Middle frontal gyrus (tissue), 1 donor: ENCODE data around the gene ST8SIA4.

ENCODE experiments used
- DNase-seq: peaks from one replicate; pipeline ENCODE4 v3.0.0-alpha.2; 2015; ENCODE audit warnings: low spot score; ENCODE audit errors: extremely low spot score

The ST8SIA4 gene

DNA sequence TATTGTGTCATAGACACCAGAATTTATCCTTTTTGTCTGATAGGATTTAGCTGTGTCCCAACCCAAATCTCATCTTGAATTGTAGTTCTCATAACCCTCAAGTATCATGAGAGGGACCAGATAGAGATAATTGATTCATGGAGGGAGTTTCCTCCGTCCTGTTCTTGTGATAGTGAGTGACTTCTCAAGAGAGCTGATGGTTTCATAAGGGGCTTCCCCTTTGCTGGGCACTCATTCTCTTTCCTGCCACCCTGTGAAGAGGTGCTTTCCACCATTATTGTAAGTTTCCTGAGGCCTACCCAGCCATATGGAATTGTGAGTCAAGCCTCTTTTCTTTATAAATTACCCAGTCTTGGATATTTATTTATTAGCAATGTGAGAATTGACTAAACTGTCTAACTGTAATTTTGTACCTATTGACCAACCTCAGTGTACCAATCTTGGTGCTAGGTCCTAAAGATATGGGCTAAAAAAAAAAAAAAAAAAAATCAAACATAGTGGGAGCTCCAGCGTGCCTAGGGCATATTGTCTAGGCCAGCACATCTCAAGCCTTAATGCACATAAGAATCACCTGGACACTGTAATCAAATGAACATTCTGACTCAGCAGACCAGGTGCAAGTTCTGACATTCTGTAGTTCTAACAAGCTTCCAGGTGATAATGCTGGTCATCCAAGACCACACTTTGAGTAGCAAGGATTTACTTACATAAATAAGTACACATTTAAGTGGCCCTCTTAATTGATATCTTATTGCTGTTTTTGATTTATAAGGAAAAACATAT lies 30.5 kb downstream of the ST8SIA4 start:
- DNase-seq, result no peak

DNA sequence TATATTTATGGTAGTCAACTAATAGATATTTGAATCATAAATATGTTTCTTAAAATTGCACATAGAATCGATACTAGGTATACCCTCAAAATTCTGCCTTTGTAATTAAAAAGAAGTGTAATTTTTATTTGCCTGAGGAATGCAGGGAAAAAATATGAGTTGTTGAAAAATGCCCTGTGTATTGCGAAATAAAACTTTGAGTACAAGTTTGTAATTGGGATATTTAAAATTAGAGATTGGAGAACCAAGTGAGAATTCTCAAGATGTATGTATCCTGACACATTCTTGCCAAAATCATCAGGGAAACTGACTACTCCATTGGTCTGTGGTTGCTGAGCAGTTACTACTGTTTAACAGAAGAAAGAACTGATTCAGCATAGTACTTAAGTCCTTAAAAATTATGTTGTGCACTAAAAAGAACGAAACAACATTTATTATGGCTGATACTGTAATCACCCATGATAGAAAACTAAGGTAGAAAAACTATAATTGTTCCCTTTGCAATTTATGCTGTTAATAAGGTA lies 36.0 kb downstream of the ST8SIA4 start:
- no peak for DNase-seq

DNA sequence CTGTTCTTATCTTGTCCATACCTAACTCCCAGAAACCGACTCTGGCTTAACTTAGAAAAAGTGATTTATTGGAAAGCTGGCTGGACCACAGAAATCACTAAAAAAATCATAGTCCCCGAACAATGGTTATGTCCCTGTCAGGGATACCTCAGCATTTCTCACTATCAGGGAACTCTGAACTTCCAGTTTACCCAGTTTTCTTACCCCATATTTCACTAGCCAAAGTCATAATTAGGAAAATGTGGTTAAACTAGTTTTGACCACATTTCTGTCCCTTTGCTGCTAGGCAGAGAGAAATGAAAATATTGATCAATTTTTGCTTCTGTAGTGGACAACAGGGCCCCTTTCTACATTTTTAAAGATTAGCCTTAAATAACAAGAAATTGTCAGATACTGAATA lies 38.2 kb downstream of the ST8SIA4 start:
- no peak for DNase-seq

DNA sequence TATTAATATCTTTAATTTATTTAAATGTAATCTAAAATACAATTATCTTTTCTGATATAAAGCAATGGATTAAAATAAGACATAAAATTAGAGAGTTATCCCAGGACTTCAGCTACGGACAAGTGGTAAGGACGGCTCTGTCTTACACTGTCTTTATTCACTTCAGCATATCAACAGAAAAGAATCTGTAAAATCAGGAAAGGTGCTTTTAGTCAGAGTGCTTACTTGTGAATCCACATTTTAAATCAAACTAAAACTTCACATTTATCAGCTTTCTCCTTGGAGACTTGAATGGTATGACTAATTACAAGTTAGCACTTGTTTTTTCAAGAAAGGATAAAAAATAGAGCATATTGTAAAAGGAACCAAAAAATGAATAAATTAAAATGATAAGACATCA lies 39.3 kb downstream of the ST8SIA4 start:
- DNase-seq, result no peak

DNA sequence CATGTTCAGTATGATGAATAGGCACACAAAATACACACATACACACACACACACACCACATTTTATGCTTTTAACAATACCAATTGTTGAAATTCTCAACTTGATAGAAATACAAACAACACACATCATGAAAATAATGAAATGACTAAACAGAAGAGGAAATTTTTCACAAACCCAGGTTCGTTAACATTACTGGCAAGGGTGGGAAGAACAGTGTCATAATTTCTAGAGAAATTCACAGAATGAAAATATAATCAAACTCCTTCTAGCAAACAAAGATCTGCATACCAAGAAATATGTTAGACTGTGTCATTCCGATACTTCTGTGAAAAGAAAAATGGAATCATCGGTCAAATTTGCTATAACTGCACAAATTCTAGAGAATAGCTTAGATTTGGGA lies 41.9 kb downstream of the ST8SIA4 start:
- DNase-seq, result no peak

DNA sequence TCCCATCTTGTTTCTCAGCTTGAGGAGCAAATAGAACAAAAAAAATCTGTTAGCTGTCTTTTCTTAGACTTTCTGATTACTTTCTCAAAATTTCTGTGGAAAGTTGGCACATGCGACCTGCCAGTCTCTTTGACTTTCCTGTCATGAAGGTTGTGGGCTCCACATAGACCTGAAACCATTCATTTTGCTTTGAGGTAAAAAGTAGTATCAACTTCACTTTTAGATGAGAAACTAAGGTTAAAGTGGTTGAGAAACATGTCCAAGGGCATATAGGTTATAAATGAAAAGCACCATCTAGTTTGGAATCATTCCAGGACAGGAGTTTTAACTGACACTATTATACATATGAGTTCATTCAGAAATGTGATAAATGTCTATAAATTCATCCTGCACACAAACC lies 42.7 kb downstream of the ST8SIA4 start:
- no peak for DNase-seq

DNA sequence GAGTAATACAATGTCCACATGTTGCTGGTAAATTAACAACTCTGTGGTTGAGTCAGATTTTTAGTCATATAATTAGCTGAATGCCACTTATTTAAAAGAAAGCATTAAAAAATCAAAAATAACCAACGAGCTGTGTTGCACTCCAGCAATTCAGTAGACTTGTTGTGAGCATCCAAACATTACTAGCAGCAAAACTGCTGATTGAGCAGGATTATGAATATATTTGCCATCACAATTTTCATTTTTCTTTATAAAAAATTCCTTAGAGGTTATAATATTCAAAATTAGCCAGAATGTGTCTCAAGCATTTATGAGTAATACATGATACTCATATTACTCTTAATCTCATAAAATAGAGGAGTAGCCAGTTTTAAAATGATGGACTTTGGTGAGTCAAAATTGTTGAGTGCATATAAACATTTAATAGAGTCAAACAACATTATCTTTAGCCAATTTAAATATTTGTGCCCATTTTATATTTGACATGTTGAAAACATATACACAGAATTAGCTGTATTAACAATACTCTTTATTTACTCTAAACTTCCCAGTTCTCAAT lies 44.0 kb downstream of the ST8SIA4 start:
- no peak for DNase-seq

DNA sequence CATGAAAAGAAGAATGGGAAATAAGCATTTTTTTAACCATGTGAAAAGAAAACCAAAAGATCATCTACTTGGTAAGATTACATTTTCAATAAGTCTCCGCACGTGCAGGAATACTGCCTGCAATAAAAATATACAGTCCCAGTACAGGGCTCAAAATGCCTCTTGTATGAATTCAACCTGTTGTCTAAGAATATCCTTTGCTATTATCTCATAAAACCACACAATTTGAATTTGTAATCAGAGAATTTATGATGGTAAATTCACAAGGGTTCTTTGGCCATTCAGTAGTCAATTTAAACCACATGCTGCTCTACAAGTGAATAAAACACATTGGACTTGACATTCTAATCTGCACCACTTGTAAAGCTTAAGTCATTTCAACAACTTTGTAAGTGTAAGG lies 46.6 kb downstream of the ST8SIA4 start:
- DNase-seq, result no peak

DNA sequence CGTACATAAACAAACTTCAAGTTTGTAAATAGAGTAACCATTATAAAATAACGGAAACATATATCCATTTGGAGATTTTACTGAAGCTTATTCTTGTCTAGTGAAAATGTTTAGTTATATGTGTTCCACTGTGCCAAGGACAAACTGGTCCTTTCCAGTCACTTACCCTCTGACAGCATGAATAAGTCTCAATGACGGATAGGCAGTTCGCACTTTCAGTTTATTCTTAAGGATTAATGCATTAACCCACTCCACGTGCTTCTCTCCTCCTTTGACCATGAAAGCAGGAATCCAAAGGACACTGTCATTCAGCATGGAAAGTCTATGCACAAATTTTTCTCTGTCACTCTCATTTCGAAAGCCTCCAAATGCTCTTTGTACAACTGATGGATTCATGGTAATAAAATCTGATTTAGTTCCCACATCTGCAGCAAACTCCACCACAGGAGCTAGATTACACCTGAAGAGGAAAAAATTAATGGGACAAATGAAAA lies 47.1 kb downstream of the ST8SIA4 start:
- DNase-seq, result no peak

DNA sequence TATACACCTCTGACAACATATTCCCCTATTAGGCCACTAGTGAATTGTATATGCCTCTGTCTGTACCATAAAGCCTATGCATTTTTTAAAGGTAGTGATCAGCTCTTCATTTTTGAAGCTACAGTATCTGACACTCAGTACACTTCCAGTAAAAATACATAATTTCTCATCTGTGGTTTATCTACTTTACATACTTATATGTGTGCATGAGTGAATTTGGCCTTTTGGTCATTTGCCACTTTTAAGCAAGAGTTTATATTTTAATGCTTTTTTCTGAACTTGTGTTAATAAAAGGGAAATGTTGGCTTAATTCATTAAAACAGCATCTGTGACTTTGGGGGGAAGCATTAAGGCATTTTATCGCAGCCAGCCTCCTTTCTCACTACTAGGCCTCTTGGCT lies 47.8 kb downstream of the ST8SIA4 start:
- no peak for DNase-seq

DNA sequence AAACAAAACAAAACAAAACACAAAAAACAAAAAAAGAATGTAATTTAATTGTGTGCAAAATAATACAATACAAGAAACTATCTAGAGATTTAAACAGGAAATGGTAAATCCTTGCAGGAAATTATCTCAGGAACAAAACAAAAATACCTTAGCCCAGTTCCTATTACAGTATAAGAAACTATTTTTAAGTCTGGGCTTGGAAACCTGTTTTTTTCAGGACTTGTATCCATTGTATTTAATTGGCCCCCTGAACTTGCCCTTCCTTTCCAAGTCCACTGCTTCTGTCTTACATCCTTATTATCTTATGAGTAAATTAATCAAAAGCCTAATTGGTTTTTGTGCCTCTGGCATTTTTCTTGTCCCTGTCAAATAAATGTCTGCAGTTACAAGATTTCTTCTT lies 48.5 kb downstream of the ST8SIA4 start:
- DNase-seq, result no peak

DNA sequence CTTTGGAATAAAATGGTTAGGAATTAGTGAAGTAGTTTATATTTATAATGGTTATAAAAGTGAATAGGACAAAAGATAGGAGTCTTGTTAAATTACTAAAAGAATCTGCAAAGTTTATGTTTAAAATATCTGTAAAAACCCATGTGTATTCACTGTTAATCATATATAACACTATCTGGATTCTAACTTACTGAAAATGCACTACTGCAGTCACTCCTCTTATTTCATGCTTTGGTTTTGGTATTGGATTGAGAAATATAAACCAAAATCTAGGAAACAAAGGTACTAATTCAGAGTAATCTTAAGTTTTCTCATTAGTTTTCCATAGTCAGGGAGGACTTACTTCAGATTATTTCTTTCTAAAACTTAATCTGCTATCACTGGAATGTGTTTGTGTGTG lies 49.5 kb downstream of the ST8SIA4 start:
- no peak for DNase-seq

DNA sequence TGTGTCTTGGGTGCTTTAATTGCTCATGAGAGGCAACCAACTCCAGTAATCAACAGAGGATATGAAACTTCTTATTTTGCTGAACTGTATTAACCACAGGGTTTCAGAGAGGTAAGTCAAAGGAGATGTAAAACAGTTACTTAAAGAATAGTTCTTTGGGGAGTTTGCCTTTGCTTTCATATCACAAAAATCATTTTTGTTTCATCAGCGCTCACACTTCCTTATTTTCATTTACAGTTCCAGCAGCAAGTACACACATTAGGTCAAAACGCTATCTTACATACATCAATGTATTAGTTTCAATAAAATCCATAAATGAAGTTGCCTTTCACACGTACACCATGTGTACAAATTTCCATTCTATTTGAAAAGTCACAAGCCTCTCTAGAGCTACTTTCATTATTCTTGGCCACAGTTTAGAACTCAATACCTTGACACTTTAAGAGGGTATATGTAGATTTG lies 50.1 kb downstream of the ST8SIA4 start:
- no peak for DNase-seq

DNA sequence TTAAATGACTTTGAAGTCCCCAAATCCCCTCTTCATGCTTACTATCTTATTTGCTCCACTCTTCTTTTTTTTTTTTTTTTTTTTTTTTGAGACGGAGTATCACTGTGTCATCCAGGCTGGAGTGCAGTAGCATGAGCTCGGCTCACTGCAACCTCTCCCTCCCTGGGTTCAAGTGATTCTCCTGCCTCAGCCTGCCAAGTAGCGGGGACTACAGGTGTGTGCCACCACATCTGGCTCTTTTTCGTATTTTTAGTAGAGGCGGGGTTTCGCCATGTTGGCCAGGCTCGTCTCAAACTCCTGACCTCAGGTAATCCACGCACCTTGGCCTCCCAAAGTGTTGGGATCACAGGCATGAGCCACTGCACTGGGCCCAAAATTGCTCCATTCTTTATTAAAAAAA lies 51.0 kb downstream of the ST8SIA4 start:
- no peak for DNase-seq

DNA sequence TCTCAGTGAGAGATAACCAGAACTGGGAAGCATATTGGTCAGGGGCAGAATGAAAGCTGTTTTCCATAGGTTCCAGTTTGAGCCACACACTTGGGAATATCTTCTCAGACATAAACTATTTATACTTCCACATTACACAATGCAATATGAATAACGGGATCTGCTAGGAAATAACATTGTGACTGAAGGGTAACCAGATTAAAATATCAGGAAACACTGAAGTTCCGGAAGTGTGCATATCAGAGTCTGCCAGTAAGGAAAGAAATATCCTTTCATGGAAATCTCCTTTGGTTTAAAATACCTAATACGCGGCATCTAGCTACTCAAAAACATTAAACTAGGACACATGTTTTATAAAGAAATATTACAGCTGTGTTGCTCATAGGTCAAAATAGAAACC lies 56.3 kb downstream of the ST8SIA4 start:
- no peak for DNase-seq

DNA sequence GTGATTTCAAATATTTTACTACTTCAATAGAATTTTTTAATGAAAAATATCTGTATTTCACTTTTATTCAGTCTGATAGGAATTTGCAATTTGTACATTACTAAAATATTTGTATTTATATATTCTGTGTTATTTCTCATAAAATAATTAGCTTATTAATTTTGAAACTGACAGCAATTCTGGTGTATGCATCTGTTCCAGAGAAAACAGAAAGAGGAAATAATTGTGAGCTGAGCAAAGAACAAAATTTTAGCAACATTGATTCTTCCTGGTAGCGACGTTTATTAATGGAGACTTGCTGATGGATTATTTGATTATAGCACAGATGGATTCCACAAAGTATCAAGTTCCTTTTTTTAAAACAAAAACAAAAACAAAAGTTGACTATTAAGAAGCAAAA lies 61.0 kb downstream of the ST8SIA4 start:
- no peak for DNase-seq

DNA sequence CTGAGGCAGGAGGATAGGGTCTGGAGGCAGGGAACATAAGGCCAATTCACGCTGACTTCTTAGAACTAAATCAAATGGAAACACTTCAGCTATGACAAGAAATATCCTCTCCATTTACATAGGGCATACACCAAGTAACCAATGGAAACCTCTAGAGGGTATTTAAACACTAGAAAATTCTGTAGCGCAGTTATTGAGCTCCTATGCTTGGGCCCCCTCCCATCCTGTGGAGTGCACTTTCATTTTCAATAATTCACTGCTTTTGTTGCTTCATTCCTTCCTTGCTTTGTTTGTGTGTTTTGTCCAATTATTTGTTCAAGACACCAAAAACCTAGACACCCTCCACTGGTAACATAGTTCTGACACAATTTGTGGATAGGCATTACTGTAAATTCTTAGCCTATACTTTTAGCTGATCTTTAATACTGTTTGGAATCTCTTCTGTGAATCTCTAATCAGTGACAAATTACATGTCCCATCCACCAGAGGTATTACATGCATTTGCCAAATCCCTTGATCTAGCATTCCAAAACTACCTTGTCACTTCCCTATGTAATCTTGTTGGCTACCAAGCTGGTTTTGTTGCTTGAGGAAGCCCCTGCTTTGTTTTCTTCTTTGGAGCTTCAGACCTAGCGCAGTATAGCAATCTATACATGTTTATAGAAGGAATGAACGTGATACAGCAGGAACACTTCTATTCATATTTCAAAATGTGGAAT lies 61.6 kb downstream of the ST8SIA4 start:
- DNase-seq, result no peak

DNA sequence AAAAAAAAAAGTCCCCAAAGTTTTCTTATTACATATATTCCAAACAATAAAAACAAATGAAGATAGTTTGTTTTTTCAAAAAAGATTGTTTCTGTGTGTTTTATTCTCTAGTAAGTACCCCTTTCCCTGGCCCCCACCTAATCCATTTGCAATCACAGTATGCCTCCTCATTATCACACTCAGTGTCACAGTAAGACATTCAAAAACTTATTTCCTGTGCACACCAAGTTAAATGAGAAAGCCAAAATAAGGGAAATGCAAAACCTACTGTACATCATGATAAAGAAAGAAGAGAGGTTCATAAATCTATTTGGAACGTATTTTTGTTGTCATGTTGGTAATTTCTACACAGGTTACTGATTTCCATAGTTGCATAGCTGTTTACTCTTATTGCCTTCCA lies 62.3 kb downstream of the ST8SIA4 start:
- DNase-seq, result no peak

DNA sequence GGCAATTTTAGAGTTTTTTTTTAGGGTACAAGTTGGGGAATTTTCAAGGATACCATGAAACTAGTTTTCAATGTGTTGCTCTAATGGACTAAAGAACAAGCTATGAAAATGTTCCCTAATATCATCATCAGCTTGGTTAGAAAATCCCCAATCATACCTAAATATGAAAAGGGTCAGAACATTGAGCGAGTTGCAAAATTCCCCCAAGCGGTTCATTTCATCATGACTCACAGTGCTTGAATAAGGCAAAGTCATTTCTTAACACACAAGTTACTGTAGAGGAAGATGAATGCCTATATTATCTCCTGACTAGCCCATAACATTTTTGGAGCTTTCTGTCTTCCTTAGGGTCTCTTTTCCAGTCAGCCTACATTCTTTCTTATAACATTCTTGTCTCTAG lies 62.7 kb downstream of the ST8SIA4 start:
- DNase-seq, result no peak

DNA sequence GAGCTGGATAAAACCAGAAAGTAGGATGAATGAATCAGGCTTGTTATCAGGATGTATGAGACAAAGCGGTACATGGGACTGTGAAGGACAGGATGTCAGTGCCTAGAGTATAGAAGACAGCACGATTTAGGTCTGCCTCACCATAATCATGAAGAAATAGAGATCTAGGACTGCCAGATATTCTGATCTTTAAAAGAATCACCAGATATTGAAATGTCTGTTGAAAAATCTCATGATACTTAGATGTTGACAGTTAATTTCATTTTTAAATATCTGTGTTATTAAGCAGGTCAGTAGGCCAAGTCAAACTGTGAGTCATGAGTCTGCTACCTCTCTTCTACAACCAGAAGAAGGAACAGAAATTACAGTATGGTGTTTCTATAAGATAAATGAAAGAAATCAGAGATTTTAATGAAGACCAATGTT lies 65.0 kb downstream of the ST8SIA4 start:
- DNase-seq, result no peak

DNA sequence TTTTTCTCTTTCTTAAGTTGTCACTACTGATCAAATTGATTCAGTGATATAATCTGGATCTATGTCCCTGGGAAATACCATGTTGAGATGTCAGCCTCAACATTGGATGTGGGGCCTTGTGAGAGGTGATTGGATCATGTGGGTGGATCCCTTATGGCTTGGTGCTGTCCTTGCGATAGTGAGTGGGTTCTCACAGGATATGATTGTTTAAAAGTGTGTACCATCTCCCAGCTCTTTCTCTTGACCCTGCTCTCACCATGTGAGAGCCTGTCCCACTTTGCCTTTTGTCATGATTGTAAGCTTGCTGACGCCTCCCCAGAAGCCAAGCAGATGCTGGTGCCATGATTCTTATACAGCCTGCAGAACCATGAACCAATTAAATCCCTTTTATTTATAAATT lies 68.6 kb downstream of the ST8SIA4 start:
- no peak for DNase-seq
